K562 (cell line): Measurements from ENCODE around the gene FMNL2. TPM values are rescaled to one million over a fixed set of nuclear protein-coding genes. Genes with fewer than 3 reads are reported as not detected.

Source experiments
- ATAC-seq: fragments of 200-7000 bp; cut with Tn5 transposase; 3 replicates; pipeline ENCODE4 v1.9.1; 2020; ENCODE audit warnings: moderate library complexity
- BruUV-seq: library from RNA; stranded (reverse); fragments of 400-500 nt; replicated peaks from 2 replicates; lab custom pipeline; 2021; lab: Mats Ljungman, UMichigan
- CTCF ChIA-PET: fragments of 300-600 bp; formaldehyde crosslinking; extraction: SDS; loops from one replicate; lab custom pipeline; 2021; ENCODE audit warnings: low intra/inter-chr PET ratio; lab: Yijun Ruan, JAX
- POLR2A ChIA-PET: fragments of 300-600, 350-650 bp; sonication (Branson Sonifier 250); formaldehyde crosslinking; extraction: SDS; loops from one replicate; lab custom pipeline; 2021; ENCODE audit warnings: antibody characterized with exemption, inconsistent platforms; lab: Yijun Ruan, JAX
- DNase-seq, 4 experiments: peaks; one replicate each; pipeline versions ENCODE4 v3.0.0 to v3.0.0-alpha.2; 2011 to 2018; ENCODE audit warnings: low spot score in 3 of 4, mixed read lengths in 3 of 4; ENCODE audit errors: extremely low read depth in 1 of 4
- FAIRE-seq: peaks from 2 replicates; lab custom pipeline; 2011; peaks lifted over from hg19 to GRCh38; lab: Jason Lieb, UNC
- H2AFZ ChIP-seq: 2 replicates; pipeline ENCODE4 v1.6.0; 2011; ENCODE audit warnings: low read depth, low read length, control low read depth, inconsistent platforms
- H3K27ac ChIP-seq: fragments of 200-600 bp; 3 replicates; pipeline ENCODE4 v1.8.0; 2011; ENCODE audit warnings: low read depth, mild to moderate bottlenecking, control low read depth, inconsistent platforms, low read length, moderate library complexity, mixed read lengths; ENCODE audit errors: extremely low read depth
- H3K27me3 ChIP-seq, 2 experiments: fragments of 300-600 bp in 1 of 2; 2 replicates in 1 of 2; 3 replicates in 1 of 2; pipeline versions ENCODE4 v1.6.0 to v1.8.0; 2011; ENCODE audit warnings: inconsistent platforms in 2 of 2, low read length in 2 of 2, mild to moderate bottlenecking in 1 of 2, mixed read lengths in 1 of 2, moderate library complexity in 1 of 2; ENCODE audit not compliant: control insufficient read depth in 2 of 2, insufficient read depth in 2 of 2
- H3K36me3 ChIP-seq: fragments of 300-600 bp; 3 replicates; pipeline ENCODE4 v1.8.0; 2011; ENCODE audit warnings: mild to moderate bottlenecking, low read length, inconsistent platforms; ENCODE audit not compliant: control insufficient read depth, insufficient read depth
- H3K4me1 ChIP-seq, 2 experiments: fragments of 200-600 bp in 1 of 2; replicated peaks in 1 of 2; 2 replicates in 1 of 2; 3 replicates in 1 of 2; pipeline versions ENCODE4 v1.5.1 to v1.8.0; 2011; ENCODE audit warnings: inconsistent platforms in 2 of 2, low read length in 2 of 2, mild to moderate bottlenecking in 1 of 2, mixed read lengths in 1 of 2, moderate library complexity in 1 of 2; ENCODE audit not compliant: control insufficient read depth in 2 of 2, insufficient read depth in 2 of 2
- H3K4me2 ChIP-seq: 2 replicates; pipeline ENCODE4 v1.6.1; 2011; ENCODE audit warnings: low read length, control low read depth, inconsistent platforms, mixed read lengths; ENCODE audit not compliant: insufficient read depth
- H3K4me3 ChIP-seq: fragments of 200-600 bp; sonication (generic), shearing (Covaris generic); 2 replicates; pipeline ENCODE4 v1.5.1; 2016; ENCODE audit warnings: control low read depth, inconsistent platforms
- H3K79me2 ChIP-seq: fragments of 200-600 bp; 3 replicates; pipeline ENCODE4 v1.8.0; 2011; ENCODE audit warnings: low read length, inconsistent platforms; ENCODE audit not compliant: control insufficient read depth, insufficient read depth
- H3K9ac ChIP-seq, 2 experiments: 2 replicates each; pipeline versions ENCODE4 v1.6.0 to v1.6.1; 2011; ENCODE audit warnings: low read depth in 2 of 2, low read length in 2 of 2, control low read depth in 1 of 2, inconsistent platforms in 1 of 2, mild to moderate bottlenecking in 1 of 2, mixed read lengths in 1 of 2; ENCODE audit not compliant: insufficient read depth in 1 of 2
- H3K9me1 ChIP-seq: one replicate; pipeline ENCODE4 v1.6.0; 2011; ENCODE audit warnings: inconsistent platforms, mild to moderate bottlenecking, low read length, moderate library complexity; ENCODE audit not compliant: control insufficient read depth, insufficient read depth
- H3K9me3 ChIP-seq: replicated peaks from 2 replicates; pipeline ENCODE4 v1.5.1; 2011; ENCODE audit warnings: low read depth, low read length, inconsistent platforms; ENCODE audit not compliant: control insufficient read depth, insufficient read depth
- H4K20me1 ChIP-seq: replicated peaks from 2 replicates; pipeline ENCODE4 v1.6.1; 2011; ENCODE audit warnings: low read length, inconsistent platforms, mixed read lengths; ENCODE audit not compliant: control insufficient read depth, insufficient read depth
- BRF1 ChIP-seq: IDR thresholded peaks from 3 replicates; pipeline ENCODE4 v1.6.1; 2011; ENCODE audit warnings: borderline replicate concordance, mild to moderate bottlenecking; ENCODE audit not compliant: insufficient read length; ENCODE audit errors: extremely low read depth
- CBX3 ChIP-seq, 2 experiments: IDR thresholded peaks; 1 replicate in 1 of 2; 2 replicates in 1 of 2; pipeline ENCODE4 v1.6.1; 2012; ENCODE audit warnings: inconsistent platforms in 2 of 2, low read length in 2 of 2, borderline replicate concordance in 1 of 2, control low read depth in 1 of 2
- CEBPG ChIP-seq, 3 experiments: fragments of 200-800 bp in 1 of 3; sonication (Bioruptor generic) in 1 of 3; sonication (generic) in 1 of 3; formaldehyde crosslinking in 1 of 3; IDR thresholded peaks in 2 of 3; conservative IDR thresholded peaks in 1 of 3; 2 replicates each; pipeline versions ENCODE4 v1.6.1 to v1.8.0; 2016 to 2022; ENCODE audit warnings: missing compliant biosample characterization in 2 of 3, missing genetic modification characterization in 2 of 3, mild to moderate bottlenecking in 1 of 3, missing genetic modification reagents in 1 of 3
- FOXJ3 ChIP-seq: sonication (generic); formaldehyde crosslinking; IDR thresholded peaks from 2 replicates; pipeline ENCODE4 v1.4.0; 2020; ENCODE audit warnings: mild to moderate bottlenecking, missing genetic modification reagents
- HCFC1 ChIP-seq: IDR thresholded peaks from 2 replicates; pipeline ENCODE4 v1.6.1; 2012; ENCODE audit warnings: low read depth, low read length, improper control_type of control experiment
- HDAC3 ChIP-seq: fragments of 450-650 bp; IDR thresholded peaks from 2 replicates; pipeline ENCODE4 v1.6.1; 2018; ENCODE audit warnings: borderline replicate concordance, mild to moderate bottlenecking, moderate library complexity; ENCODE audit not compliant: partially characterized antibody
- HNRNPLL ChIP-seq: fragments of 200-400 bp; formaldehyde crosslinking; IDR thresholded peaks from 2 replicates; pipeline ENCODE4 v1.6.1; 2017; ENCODE audit warnings: low read length, low read depth, mild to moderate bottlenecking; ENCODE audit not compliant: poor library complexity, severe bottlenecking
- KDM5B ChIP-seq: fragments of 200-600 bp; sonication (generic); IDR thresholded peaks from 2 replicates; pipeline ENCODE4 v1.6.1; 2012; ENCODE audit warnings: low read depth, mild to moderate bottlenecking, moderate library complexity, low read length, control low read depth, inconsistent platforms; ENCODE audit not compliant: insufficient replicate concordance
- MCM2 ChIP-seq: fragments of 450-650 bp; IDR thresholded peaks from 2 replicates; pipeline ENCODE4 v1.6.1; 2017; ENCODE audit warnings: low read depth, mild to moderate bottlenecking
- NBN ChIP-seq: fragments of 450-650 bp; IDR thresholded peaks from 2 replicates; pipeline ENCODE4 v1.6.1; 2016; ENCODE audit warnings: low read depth, mild to moderate bottlenecking
- NCOA2 ChIP-seq, 2 experiments: fragments of 450-650 bp; IDR thresholded peaks; 2 replicates each; pipeline ENCODE4 v1.6.1; 2018; ENCODE audit warnings: mild to moderate bottlenecking in 2 of 2, moderate library complexity in 1 of 2; ENCODE audit not compliant: partially characterized antibody in 2 of 2
- SMARCE1 ChIP-seq: fragments of 450-650 bp; IDR thresholded peaks from 2 replicates; pipeline ENCODE4 v1.7.1; 2016; ENCODE audit warnings: mild to moderate bottlenecking
- SOX6 ChIP-seq: fragments of 450-650 bp; IDR thresholded peaks from 2 replicates; pipeline ENCODE4 v1.6.1; 2014; ENCODE audit warnings: mild to moderate bottlenecking
- U2AF1 ChIP-seq: fragments of 200-400 bp; formaldehyde crosslinking; optimal IDR thresholded peaks from 2 replicates; pipeline ENCODE3; 2017; ENCODE audit warnings: mild to moderate bottlenecking, low read depth, low read length, moderate library complexity
- ZNF79 ChIP-seq: fragments of 250-450 bp; sonication (Bioruptor Pico); IDR thresholded peaks from 2 replicates; pipeline ENCODE4 v1.4.0; 2020; ENCODE audit warnings: low read depth, mild to moderate bottlenecking, moderate library complexity
- WGBS: fragments of 100-300 bp; shearing (Covaris generic); methylation state at CpG from one replicate; pipeline ENCODE4 v1.1.6; 2016; ENCODE audit warnings: low coverage, mixed read lengths; ENCODE audit not compliant: insufficient coverage; ENCODE audit errors: missing lambda C conversion rate; 5-methylcytosine and 5-hydroxymethylcytosine counted together
- in situ Hi-C: fragments of 300-500 bp; cut with MboI; formaldehyde crosslinking; loops from 4 replicates; pipeline ENCODE4 v1.15.0; 2018; ENCODE audit warnings: inconsistent platforms, mixed read lengths
- intact Hi-C: fragments of 100-400 bp; cut with micrococcal nuclease; formaldehyde crosslinking; loops from 2 replicates; pipeline ENCODE4 v1.14.2; 2022
- polyA plus RNA-seq, 8 experiments: library from polyadenylated mRNA; depleted of rRNA in 4 of 8; stranded (reverse) in 5 of 8; unstranded in 3 of 8; fragments of >200 nt; fragmentation: Nextera tagmentation in 2 of 8; fragmentation: Illumina TruSeq in 1 of 8; extraction: Ambion mirVana in 2 of 8; extraction: Trizol in 1 of 8; gene quantifications; 2 replicates each; pipeline versions ENCODE4 v1.2.1 to v1.2.3, GENCODE V29; 2011 to 2014; ENCODE audit warnings: inconsistent platforms in 1 of 8, missing spikeins in 1 of 8
- total RNA-seq, 7 experiments: library from RNA; depleted of rRNA in 6 of 7; stranded (reverse); fragments of >200 nt in 6 of 7; fragmentation: Illumina TruSeq in 2 of 7; extraction: Trizol in 2 of 7; gene quantifications; 2 replicates each; pipeline versions ENCODE4 v1.2.1 to v1.2.3, GENCODE V29; 2011 to 2021; ENCODE audit warnings: low replicate concordance in 1 of 7
- TF ChIP-seq, protein P1 (sequence below): fragments of 450-650 bp; IDR thresholded peaks from 2 replicates; pipeline ENCODE4 v1.7.0; 2016; ENCODE audit warnings: borderline replicate concordance
- TF ChIP-seq, protein P2 (sequence below): sonication (generic); formaldehyde crosslinking; IDR thresholded peaks from 2 replicates; pipeline ENCODE4 v1.5.0; 2020; ENCODE audit warnings: missing genetic modification reagents
- TF ChIP-seq, protein P3 (sequence below): fragments of 450-650 bp; IDR thresholded peaks from 2 replicates; pipeline ENCODE4 v1.6.1; 2017; ENCODE audit warnings: mild to moderate bottlenecking, moderate library complexity

Gene FMNL2
- total and polyA plus RNA-seq, 9 of the 15 experiments (the other 6 are each of a cell fraction or from before 2014, with no cell fraction given) = 0.15 to 0.49 (median 0.24) TPM; not detected in 1

DNA sequence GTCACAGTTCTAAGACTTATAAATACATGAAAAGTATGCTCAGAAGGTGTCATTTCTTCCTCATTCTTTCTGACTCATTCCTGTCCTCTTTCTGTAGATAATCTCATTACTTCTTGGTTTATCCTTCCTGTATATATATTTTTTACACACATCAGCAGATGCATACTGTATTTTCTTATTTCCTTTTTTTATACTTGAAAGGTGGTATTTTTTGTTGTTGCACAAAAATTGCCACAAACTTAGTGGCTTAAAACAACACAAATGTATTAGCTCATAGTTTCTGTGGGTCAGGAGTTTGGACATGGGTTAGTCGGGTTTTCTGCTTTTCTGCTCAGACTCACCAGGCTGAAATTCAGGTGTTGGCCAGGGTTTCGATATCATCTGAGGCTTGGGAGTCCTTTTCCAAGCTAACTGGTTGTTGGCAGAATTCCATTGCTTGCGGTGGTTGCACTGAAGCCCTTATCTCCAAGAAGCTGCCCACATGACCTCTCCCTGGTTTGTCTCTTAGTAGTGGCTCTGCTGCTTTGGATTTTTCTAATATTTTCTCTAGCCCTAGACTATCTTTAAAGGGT lies 162.6 kb downstream of the FMNL2 start:
- Histone ChIP-seq H3K9me3 (no peaks in the 10 kb centered on the region), H3K79me2 (no peaks in the 10 kb centered on the region), H2AFZ (no peak overlapping the region), H3K9me1 (no peaks in the 10 kb centered on the region), H3K4me1 (peaks cover 0 to 4% of the 10 kb centered on the region in 2 experiments; a peak in 1 of 5 replicates), H4K20me1 (no peaks in the 10 kb centered on the region), H3K36me3 (no peaks in the 10 kb centered on the region), H3K27ac (no peak overlapping the region), H3K4me2 (no peak overlapping the region), H3K9ac (no peak overlapping the region), H3K27me3 (peaks cover 5 to 12% of the 10 kb centered on the region in 2 experiments; a peak in 3 of 5 replicates), H3K4me3 (no peak overlapping the region)
- 4% methylated on average over 3 of the region's 3 CpGs for WGBS
- FAIRE-seq = no peak
- POLR2A ChIA-PET = interaction anchor here (0.6 to 1.1 kb wide), 3 partner anchors 20 to 465 kb away, joined by 3 read pairs; no protein-coding TSS in a partner anchor
- CTCF ChIA-PET = no interaction called here
- intact Hi-C loops = no loop called here
- in situ Hi-C loops = no loop called here
- BruUV-seq = no TSS peak
- no peak for ATAC-seq
- DNase-seq = peak; percentile 11 to 63 (median 22)
- no peak for TF ChIP-seq ZNF79 (CRISPR knock-in tag)
- TF ChIP-seq NCOA2 (IDR thresholded peaks at IDR 0.05; ENCODE audit: partially characterized antibody in 2 of 2) = no peak
- TF ChIP-seq KDM5B = no peak
- no peak for TF ChIP-seq FOXJ3 (CRISPR knock-in tag)
- no peak for TF ChIP-seq MCM2
- TF ChIP-seq CEBPG (CRISPR knock-in tag; IDR thresholded peaks at IDR 0.05) = no peak
- TF ChIP-seq CEBPG (tag; conservative IDR thresholded peaks at IDR 0.05 in 1 of 2, IDR thresholded peaks at IDR 0.05 in 1 of 2) = peak in 1 of 2 experiments; percentile 46; a peak in 1 of 4 replicates
- TF ChIP-seq SOX6 = no peak
- no peak for TF ChIP-seq HNRNPLL
- no peak for TF ChIP-seq U2AF1
- TF ChIP-seq, protein P1, sequence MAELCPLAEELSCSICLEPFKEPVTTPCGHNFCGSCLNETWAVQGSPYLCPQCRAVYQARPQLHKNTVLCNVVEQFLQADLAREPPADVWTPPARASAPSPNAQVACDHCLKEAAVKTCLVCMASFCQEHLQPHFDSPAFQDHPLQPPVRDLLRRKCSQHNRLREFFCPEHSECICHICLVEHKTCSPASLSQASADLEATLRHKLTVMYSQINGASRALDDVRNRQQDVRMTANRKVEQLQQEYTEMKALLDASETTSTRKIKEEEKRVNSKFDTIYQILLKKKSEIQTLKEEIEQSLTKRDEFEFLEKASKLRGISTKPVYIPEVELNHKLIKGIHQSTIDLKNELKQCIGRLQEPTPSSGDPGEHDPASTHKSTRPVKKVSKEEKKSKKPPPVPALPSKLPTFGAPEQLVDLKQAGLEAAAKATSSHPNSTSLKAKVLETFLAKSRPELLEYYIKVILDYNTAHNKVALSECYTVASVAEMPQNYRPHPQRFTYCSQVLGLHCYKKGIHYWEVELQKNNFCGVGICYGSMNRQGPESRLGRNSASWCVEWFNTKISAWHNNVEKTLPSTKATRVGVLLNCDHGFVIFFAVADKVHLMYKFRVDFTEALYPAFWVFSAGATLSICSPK = no peak
- peak; percentile 18; the same call in 1 of the 2 replicates for TF ChIP-seq SMARCE1
- TF ChIP-seq NBN = no peak
- TF ChIP-seq HCFC1 = no peak
- no peak for TF ChIP-seq CBX3 (IDR thresholded peaks at IDR 0.05; ENCODE audit: borderline replicate concordance in 1 of 2, low read length in 2 of 2)
- TF ChIP-seq, protein P2, sequence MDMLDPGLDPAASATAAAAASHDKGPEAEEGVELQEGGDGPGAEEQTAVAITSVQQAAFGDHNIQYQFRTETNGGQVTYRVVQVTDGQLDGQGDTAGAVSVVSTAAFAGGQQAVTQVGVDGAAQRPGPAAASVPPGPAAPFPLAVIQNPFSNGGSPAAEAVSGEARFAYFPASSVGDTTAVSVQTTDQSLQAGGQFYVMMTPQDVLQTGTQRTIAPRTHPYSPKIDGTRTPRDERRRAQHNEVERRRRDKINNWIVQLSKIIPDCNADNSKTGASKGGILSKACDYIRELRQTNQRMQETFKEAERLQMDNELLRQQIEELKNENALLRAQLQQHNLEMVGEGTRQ = peak; percentile 58; the same call in 1 of the 2 replicates
- TF ChIP-seq, protein P3, sequence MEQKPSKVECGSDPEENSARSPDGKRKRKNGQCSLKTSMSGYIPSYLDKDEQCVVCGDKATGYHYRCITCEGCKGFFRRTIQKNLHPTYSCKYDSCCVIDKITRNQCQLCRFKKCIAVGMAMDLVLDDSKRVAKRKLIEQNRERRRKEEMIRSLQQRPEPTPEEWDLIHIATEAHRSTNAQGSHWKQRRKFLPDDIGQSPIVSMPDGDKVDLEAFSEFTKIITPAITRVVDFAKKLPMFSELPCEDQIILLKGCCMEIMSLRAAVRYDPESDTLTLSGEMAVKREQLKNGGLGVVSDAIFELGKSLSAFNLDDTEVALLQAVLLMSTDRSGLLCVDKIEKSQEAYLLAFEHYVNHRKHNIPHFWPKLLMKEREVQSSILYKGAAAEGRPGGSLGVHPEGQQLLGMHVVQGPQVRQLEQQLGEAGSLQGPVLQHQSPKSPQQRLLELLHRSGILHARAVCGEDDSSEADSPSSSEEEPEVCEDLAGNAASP = no peak
- TF ChIP-seq HDAC3 = no peak
- TF ChIP-seq BRF1 = no peak
